ENCODE measurements around the gene P2RY6.

P2RY6 gene

GRCh38 chr11:73252577-73253191 lies 19.5 kb upstream of the P2RY6 start:
- no peak overlapping the region for H3K27ac ChIP-seq (ENCODE audit: poor library complexity, severe bottlenecking)
- H3K36me3 ChIP-seq (ENCODE audit: low read depth): no peaks in the 10 kb centered on the region
- H3K27me3 ChIP-seq (ENCODE audit: insufficient read depth, poor library complexity, severe bottlenecking): no peaks in the 10 kb centered on the region
- H3K4me3 ChIP-seq (ENCODE audit: severe bottlenecking): no peak overlapping the region
- peaks cover 3% of the 10 kb centered on the region for H3K4me1 ChIP-seq (ENCODE audit: insufficient read depth, poor library complexity, severe bottlenecking)
- ATAC-seq (ENCODE audit: low read depth) (no peak), DNase-seq (ENCODE audit: low spot score) (no peak)
- TF ChIP-seq, protein P1, sequence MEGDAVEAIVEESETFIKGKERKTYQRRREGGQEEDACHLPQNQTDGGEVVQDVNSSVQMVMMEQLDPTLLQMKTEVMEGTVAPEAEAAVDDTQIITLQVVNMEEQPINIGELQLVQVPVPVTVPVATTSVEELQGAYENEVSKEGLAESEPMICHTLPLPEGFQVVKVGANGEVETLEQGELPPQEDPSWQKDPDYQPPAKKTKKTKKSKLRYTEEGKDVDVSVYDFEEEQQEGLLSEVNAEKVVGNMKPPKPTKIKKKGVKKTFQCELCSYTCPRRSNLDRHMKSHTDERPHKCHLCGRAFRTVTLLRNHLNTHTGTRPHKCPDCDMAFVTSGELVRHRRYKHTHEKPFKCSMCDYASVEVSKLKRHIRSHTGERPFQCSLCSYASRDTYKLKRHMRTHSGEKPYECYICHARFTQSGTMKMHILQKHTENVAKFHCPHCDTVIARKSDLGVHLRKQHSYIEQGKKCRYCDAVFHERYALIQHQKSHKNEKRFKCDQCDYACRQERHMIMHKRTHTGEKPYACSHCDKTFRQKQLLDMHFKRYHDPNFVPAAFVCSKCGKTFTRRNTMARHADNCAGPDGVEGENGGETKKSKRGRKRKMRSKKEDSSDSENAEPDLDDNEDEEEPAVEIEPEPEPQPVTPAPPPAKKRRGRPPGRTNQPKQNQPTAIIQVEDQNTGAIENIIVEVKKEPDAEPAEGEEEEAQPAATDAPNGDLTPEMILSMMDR (IDR thresholded peaks at IDR 0.05; ENCODE audit: poor library complexity, severe bottlenecking): peak; percentile 10
- H3K9me3 ChIP-seq (ENCODE audit: severe bottlenecking): no peaks in the 10 kb centered on the region

- ATAC-seq (ENCODE audit: low read depth): peak; percentile 96
- no peaks in the 10 kb centered on the region for H3K9me3 ChIP-seq (ENCODE audit: severe bottlenecking)
- TF ChIP-seq, protein P1 (IDR thresholded peaks at IDR 0.05; ENCODE audit: poor library complexity, severe bottlenecking): no peak
- H3K4me1 ChIP-seq (ENCODE audit: insufficient read depth, poor library complexity, severe bottlenecking): peaks cover 7% of the 10 kb centered on the region
- no peaks in the 10 kb centered on the region for H3K36me3 ChIP-seq (ENCODE audit: low read depth)
- H3K27ac ChIP-seq (ENCODE audit: poor library complexity, severe bottlenecking): peak overlapping the region; percentile 52
- no peak overlapping the region for H3K4me3 ChIP-seq (ENCODE audit: severe bottlenecking)
- DNase-seq (ENCODE audit: low spot score): no peak
- H3K27me3 ChIP-seq (ENCODE audit: insufficient read depth, poor library complexity, severe bottlenecking): no peaks in the 10 kb centered on the region
These were observed 14.6 kb upstream of the P2RY6 start for GRCh38 chr11:73257342-73258103.

DNA sequence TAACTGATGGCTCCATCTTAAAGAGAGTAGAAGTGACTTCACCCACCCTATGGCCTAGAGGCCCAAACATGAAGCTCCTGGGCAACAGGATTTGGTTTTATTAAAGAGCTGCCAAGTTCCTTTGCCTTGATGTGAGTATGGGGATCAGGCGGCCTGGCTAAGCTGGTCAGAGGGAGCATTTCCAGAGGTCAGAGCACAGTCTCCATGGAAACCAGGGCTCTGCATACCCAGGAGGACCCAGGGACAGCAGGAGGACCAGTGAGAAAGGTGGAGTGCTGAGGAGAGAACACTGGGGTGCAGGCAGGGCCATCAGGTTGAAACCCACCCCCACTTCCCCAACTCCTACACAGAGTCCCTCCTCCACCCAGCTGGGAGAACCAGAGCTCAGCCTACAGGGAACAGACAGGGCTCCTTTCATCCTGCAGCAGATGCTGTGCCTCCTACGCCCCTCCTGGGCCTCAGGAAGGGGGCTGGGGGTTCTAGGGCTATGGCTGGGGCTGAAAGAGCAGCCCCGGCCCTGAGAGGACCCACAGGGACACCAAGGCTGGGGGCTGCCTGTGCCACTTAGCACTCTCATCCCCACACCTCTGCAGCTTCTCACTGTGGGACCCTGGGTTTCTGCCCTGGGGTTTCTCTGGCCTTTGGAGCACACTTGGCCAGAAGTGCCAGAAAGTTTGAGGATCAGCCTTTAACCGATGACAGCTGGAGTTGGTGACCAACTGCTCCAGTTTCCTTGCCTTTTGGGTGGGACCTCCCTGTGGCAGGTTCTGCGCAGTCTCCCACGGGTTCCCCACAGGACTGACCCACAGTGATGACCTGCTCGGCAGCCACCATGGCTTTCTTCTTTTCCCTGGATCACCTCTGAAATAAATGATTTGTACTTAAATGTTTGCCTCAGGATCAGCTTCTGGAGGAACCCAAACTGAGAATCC lies 13.8 kb upstream of the P2RY6 start:
- TF ChIP-seq, protein P1 (IDR thresholded peaks at IDR 0.05; ENCODE audit: poor library complexity, severe bottlenecking): no peak
- H3K27ac ChIP-seq (ENCODE audit: poor library complexity, severe bottlenecking): peak overlapping the region; percentile 52
- DNase-seq (ENCODE audit: low spot score) (no peak), ATAC-seq (ENCODE audit: low read depth) (no peak)
- no peaks in the 10 kb centered on the region for H3K9me3 ChIP-seq (ENCODE audit: severe bottlenecking)
- H3K4me1 ChIP-seq (ENCODE audit: insufficient read depth, poor library complexity, severe bottlenecking): peaks cover 7% of the 10 kb centered on the region
- H3K27me3 ChIP-seq (ENCODE audit: insufficient read depth, poor library complexity, severe bottlenecking): no peaks in the 10 kb centered on the region
- no peaks in the 10 kb centered on the region for H3K36me3 ChIP-seq (ENCODE audit: low read depth)
- no peak overlapping the region for H3K4me3 ChIP-seq (ENCODE audit: severe bottlenecking)

GRCh38 chr11:73259406-73260126 lies 12.6 kb upstream of the P2RY6 start:
- TF ChIP-seq, protein P1 (IDR thresholded peaks at IDR 0.05; ENCODE audit: poor library complexity, severe bottlenecking): no peak
- Histone ChIP-seq H3K36me3 (ENCODE audit: low read depth) (no peaks in the 10 kb centered on the region), H3K4me1 (ENCODE audit: insufficient read depth, poor library complexity, severe bottlenecking) (peaks cover 7% of the 10 kb centered on the region), H3K9me3 (ENCODE audit: severe bottlenecking) (no peaks in the 10 kb centered on the region), H3K27ac (ENCODE audit: poor library complexity, severe bottlenecking) (no peak overlapping the region), H3K27me3 (ENCODE audit: insufficient read depth, poor library complexity, severe bottlenecking) (no peaks in the 10 kb centered on the region), H3K4me3 (ENCODE audit: severe bottlenecking) (no peak overlapping the region)
- DNase-seq (ENCODE audit: low spot score): no peak
- no peak for ATAC-seq (ENCODE audit: low read depth)

Data from RWPE2 (cell line).